ENCODE measurements around the gene TMEM106C.

TMEM106C gene

GRCh38 chr12:47995981-47996401 is 32.6 kb downstream of the TMEM106C start:
- peak; percentile 12 for DNase-seq (ENCODE audit: low read depth)

GRCh38 chr12:47997321-47997720 is 33.9 kb downstream of the TMEM106C start:
- no peak for DNase-seq (ENCODE audit: low read depth)

- DNase-seq (ENCODE audit: low read depth), result no peak
These were observed 36.4 kb downstream of the TMEM106C start for GRCh38 chr12:47999816-48000215.

- DNase-seq (ENCODE audit: low read depth), result peak; percentile 75
These were observed 37.6 kb downstream of the TMEM106C start for GRCh38 chr12:48000878-48001504.

- DNase-seq (ENCODE audit: low read depth), result peak; percentile 48
These were observed 38.4 kb downstream of the TMEM106C start for GRCh38 chr12:48001505-48002413.

GRCh38 chr12:48002414-48002730 is 39.0 kb downstream of the TMEM106C start:
- peak; percentile 7 for DNase-seq (ENCODE audit: low read depth)

GRCh38 chr12:48002773-48003218 is 39.4 kb downstream of the TMEM106C start:
- peak; percentile 49 for DNase-seq (ENCODE audit: low read depth)

GRCh38 chr12:48003226-48004052 is 40.0 kb downstream of the TMEM106C start:
- peak; percentile 7 for DNase-seq (ENCODE audit: low read depth)

GRCh38 chr12:48004053-48004941 is 40.9 kb downstream of the TMEM106C start, which contains the start of gene COL2A1:
Gene COL2A1 (minus strand): TSS chr12:48004476. CDS start chr12:48004321, 155 bp downstream.
- DNase-seq (ENCODE audit: low read depth), result peak; percentile 34

- no peak for DNase-seq (ENCODE audit: low read depth)
These were observed 41.8 kb downstream of the TMEM106C start for GRCh38 chr12:48005001-48005749.

- DNase-seq (ENCODE audit: low read depth), result no peak
These were observed 42.3 kb downstream of the TMEM106C start for GRCh38 chr12:48005750-48006021.

- no peak for DNase-seq (ENCODE audit: low read depth)
These were observed 43.8 kb downstream of the TMEM106C start for GRCh38 chr12:48007206-48007605.

- no peak for DNase-seq (ENCODE audit: low read depth)
These were observed 45.0 kb downstream of the TMEM106C start for GRCh38 chr12:48008349-48008748.

GRCh38 chr12:48008950-48009349 is 45.6 kb downstream of the TMEM106C start:
- no peak for DNase-seq (ENCODE audit: low read depth)

GRCh38 chr12:48009471-48009870 is 46.1 kb downstream of the TMEM106C start:
- DNase-seq (ENCODE audit: low read depth), result no peak

GRCh38 chr12:48010366-48010970 is 47.1 kb downstream of the TMEM106C start:
- no peak for DNase-seq (ENCODE audit: low read depth)

- DNase-seq (ENCODE audit: low read depth), result no peak
These were observed 48.7 kb downstream of the TMEM106C start for GRCh38 chr12:48012070-48012469.

GRCh38 chr12:48013287-48013686 is 49.9 kb downstream of the TMEM106C start:
- DNase-seq (ENCODE audit: low read depth), result no peak

GRCh38 chr12:48015129-48015528 is 51.7 kb downstream of the TMEM106C start:
- no peak for DNase-seq (ENCODE audit: low read depth)

GRCh38 chr12:48015954-48016353 is 52.6 kb downstream of the TMEM106C start:
- no peak for DNase-seq (ENCODE audit: low read depth)
